ENCODE data around the gene IL17REL. TPM values are rescaled to one million over a fixed set of nuclear protein-coding genes. Genes with fewer than 3 reads are reported as not detected.

IL17REL gene
- total RNA-seq, 1 experiment from 2014 or later = not detected

- DNase-seq (ENCODE audit: extremely low read depth, low read depth) = peak; percentile 95
Observed at GRCh38 chr22:49970528-49971231, 41.9 kb downstream of the IL17REL start.

- no peak for DNase-seq (ENCODE audit: extremely low read depth, low read depth)
Observed at GRCh38 chr22:49969751-49970527, 42.6 kb downstream of the IL17REL start.

DNA sequence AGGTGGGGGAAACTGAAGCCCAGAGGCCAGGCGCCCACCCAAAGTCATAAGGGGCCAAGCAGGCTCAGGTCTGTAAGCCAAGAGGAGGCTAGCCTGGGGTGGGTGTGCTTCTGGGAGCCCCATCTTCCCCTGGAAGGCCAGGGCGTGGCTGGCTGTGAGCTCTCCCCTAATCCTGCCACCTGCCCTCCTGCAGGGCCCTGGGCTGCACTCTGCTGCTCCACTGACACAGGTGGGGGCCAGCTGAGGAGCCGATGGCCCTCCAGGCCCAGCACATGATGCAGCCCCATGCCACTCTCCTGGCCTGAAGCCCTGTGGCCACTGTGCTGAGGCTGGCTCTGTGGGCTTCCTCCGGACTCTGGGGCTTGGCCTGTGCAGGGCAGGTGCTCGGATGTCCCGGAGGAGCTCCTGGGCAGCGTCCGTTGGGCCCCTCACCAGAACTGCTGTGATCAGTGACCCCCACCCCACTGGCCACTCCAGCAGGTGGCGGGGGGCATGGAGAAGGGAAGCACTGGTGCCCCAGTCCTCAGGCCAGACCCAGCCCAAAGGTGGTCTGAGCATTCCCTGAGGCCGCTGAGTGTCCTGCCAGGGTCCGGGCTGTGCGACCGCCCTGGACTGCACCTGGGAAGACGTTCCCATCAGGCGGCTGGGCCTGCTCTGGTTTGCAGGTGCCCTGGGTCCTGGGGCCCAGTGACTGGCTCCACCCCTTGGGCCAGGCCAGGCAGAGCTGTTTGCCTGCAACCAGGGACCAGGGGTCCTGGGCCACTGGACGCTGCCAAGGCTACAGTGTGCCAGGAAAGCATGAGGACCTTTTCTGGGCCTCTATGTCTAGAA lies 43.5 kb downstream of the IL17REL start:
- DNase-seq (ENCODE audit: extremely low read depth, low read depth) = no peak

- DNase-seq (ENCODE audit: extremely low read depth, low read depth) = no peak
Observed at GRCh38 chr22:49968313-49968830, 44.2 kb downstream of the IL17REL start.

- no peak for DNase-seq (ENCODE audit: extremely low read depth, low read depth)
Observed at GRCh38 chr22:49967706-49968208, 44.8 kb downstream of the IL17REL start.

- DNase-seq (ENCODE audit: extremely low read depth, low read depth) = no peak
Observed at GRCh38 chr22:49966774-49967705, 45.5 kb downstream of the IL17REL start.

DNA sequence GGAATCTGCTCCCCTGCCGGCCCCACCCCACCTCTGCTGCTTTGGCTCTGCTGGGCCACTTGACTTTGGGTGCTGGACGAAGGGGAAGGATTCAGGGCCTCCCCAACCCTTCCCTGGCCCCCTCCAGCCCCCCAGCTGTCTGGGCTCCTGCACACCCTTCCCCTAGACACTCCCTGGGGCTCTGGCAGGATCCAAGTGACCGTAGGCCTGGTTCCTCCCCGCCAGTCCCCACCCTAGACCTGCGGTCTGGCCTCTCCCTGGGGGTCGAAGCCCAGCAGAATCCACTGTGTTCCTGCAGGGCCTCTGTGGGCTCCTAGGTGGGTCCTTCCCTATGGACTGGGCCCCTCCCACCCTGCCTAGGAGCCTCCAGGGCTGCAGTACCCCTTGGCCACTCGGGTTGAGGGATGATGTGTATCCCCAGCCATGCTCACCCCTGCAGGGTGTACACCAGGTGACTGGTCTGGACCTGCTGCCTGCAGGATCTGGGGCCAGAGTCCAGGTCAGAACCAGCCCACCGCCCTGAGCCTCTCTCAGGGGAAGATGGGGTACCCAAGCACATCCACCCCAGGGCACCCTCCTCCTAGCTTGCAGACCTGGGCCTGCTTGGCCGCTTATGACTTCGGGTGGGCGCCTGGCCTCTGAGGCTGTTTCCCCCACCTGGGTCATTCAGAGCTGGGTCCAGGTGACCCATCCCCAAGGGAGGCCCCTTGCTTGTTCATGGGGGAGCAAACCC lies 46.4 kb downstream of the IL17REL start:
- no peak for DNase-seq (ENCODE audit: extremely low read depth, low read depth)

DNA sequence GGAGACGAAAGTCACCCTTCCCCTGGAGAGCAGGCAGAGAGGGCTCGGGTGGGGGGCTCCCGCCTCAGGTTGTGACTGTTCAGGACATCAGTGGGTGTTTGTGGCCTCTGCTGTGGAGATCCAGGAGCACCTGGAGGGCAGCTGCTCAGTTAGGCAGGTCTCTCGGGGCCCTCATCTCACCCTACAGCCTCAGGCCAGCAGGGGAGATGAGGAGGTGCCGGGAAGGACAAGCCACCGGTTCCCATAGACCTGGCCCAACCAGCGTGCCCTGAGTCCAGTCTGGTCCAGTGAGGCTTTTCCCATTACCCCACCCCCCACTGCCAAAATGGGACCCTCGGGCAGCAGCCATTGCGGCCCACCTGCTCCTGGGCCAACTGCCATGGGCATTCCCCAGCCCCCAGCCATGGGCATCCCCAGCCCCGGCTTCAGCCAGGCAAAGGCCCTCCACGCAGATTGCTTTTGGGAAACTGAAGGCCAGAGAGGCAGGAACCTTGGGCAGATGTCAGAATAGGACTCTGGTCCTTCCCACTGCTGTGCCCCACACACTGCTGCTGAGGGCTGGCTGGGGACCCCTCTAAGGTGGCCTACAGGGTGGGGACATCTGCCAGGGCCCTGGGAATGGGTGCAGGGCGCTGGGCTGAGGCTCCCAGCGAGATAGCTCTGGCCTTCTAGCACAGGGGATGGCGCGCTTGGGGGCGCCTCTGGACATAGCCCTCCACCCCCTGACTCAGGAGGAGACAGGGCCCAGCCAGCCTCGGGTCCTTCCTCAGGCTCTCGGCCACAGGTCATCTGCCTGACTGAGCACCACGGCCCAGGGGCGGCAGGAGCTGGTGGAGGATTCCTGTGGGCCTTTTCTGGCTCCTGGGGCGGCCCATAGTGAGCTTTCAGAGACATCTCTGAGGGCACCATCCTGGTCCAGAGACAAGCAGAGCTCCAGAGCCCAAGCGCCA lies 47.2 kb downstream of the IL17REL start:
- DNase-seq (ENCODE audit: extremely low read depth, low read depth) = no peak

- no peak for DNase-seq (ENCODE audit: extremely low read depth, low read depth)
Observed at GRCh38 chr22:49964136-49965090, 48.2 kb downstream of the IL17REL start.

DNA sequence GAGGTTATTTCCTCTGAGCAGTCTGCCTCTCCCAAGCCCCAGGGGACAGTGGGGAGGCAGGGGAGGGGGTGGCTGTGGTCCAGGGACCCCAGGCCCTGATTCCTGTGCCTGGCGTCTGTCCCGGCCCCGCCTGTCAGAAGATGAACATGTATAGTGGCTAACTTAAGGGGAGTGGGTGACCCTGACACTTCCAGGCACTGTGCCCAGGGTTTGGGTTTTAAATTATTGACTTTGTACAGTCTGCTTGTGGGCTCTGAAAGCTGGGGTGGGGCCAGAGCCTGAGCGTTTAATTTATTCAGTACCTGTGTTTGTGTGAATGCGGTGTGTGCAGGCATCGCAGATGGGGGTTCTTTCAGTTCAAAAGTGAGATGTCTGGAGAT lies 48.9 kb downstream of the IL17REL start:
- no peak for DNase-seq (ENCODE audit: extremely low read depth, low read depth)

- DNase-seq (ENCODE audit: extremely low read depth, low read depth) = no peak
Observed at GRCh38 chr22:49962751-49963646, 49.6 kb downstream of the IL17REL start.

GRCh38 chr22:49962012-49962750 lies 50.4 kb downstream of the IL17REL start:
- DNase-seq (ENCODE audit: extremely low read depth, low read depth) = peak; percentile 61

DNA sequence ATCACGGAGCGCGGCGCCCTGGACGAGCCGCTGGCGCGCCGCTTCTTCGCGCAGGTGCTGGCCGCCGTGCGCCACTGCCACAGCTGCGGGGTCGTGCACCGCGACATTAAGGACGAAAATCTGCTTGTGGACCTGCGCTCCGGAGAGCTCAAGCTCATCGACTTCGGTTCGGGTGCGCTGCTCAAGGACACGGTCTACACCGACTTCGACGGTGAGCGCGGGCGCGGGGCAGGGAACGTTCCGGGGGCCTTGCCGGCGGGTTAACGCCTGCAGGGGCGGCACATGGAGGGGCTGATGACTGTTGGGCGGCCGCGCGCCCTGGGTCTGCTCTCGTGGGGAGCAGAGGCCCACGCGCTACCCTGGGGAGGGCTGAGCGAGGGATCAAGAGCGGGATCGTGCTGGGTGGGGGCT lies 51.0 kb downstream of the IL17REL start:
- DNase-seq (ENCODE audit: extremely low read depth, low read depth) = no peak

- DNase-seq (ENCODE audit: extremely low read depth, low read depth) = no peak
Observed at GRCh38 chr22:49961005-49961600, 51.5 kb downstream of the IL17REL start.

All from NCI-H460 (cell line).